ENCODE measurements around the gene TMX4. TPM values are rescaled to one million over a fixed set of nuclear protein-coding genes. Genes with fewer than 3 reads are reported as not detected.

TMX4 gene
- total and polyA plus RNA-seq, 4 experiments from 2014 or later: 62.5 to 74.6 (median 72.1) TPM

DNA sequence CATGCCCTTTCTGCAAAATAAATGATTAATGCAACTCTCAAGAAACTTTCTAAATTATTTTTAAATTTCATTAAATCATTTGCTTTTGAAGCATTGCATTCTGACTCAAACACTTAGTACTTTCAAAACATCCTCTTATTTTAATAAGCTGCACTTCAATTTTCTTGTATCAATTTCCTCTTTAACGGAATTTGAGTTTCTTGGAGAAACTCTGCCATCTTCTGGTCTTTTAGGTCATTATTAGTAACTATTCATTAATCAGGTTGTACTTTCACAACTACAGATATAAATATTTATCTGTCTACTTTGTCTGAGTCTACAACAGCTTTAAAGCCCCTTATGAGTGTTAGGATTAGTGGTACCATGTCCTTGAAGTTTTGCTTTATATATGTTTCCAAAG is 30.2 kb downstream of the TMX4 start:
- Mint-ChIP-seq H3K36me3 (peaks cover 40 to 65% of the 10 kb centered on the region in 2 donors), H3K4me3 (no peak overlapping the region), H3K27ac (no peak overlapping the region), H3K9me3 (peaks cover 0 to 6% (median 2%) of the 10 kb centered on the region in 8 donors), H3K4me1 (peaks cover 0 to 5% (median 2%) of the 10 kb centered on the region in 4 donors), H3K27me3 (no peaks in the 10 kb centered on the region)
- H3K27ac ChIP-seq (ENCODE audit: low read depth, low read length): no peak overlapping the region
- no peak for DNase-seq
- H3K4me3 ChIP-seq (ENCODE audit: low read length in 2 of 2): no peak overlapping the region
- ChIA-PET CTCF (ENCODE audit: partially characterized antibody) (interaction anchor here (0.7 to 1.6 kb wide), 3 partner anchors 25 to 97 kb away, joined by 3 to 6 read pairs (median 4); no protein-coding TSS in a partner anchor), POLR2A (ENCODE audit: partially characterized antibody) (interaction anchor here (0.9 kb wide), 1 partner anchor 30 kb away, joined by 3 read pairs; the partner anchor contains the start of gene TMX4)
- intact Hi-C loops (cut with micrococcal nuclease): no loop called here
- H3K27me3 ChIP-seq (ENCODE audit: insufficient read depth, low read length): no peaks in the 10 kb centered on the region
- no peaks in the 10 kb centered on the region for H3K4me1 ChIP-seq (ENCODE audit: insufficient read depth, low read length)
- H3K9me3 ChIP-seq (ENCODE audit: control insufficient read depth in 1 of 2, low read length in 2 of 2): no peaks in the 10 kb centered on the region
- H3K36me3 ChIP-seq (ENCODE audit: insufficient read depth, low read length): peaks cover 4% of the 10 kb centered on the region

DNA sequence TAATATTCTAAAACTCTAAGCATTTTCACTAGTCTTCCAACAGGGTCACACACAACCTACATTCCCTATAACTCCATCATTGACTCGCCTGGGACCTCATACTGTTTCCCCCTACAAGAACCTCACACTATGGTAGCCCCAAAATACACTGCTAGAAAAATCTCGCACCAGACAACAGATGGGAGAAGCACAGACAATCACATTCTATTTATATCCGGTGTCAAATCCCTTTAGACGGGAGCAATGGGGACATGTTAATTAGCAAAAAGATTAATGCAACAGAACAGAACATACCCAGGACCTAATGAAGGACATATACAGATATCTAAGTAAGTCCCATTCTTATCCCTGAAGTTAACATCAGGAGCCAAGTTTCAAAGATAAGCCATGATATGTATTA is 33.6 kb downstream of the TMX4 start:
- no peak overlapping the region for H3K4me3 ChIP-seq (ENCODE audit: low read length in 2 of 2)
- no peak for DNase-seq
- H3K27me3 ChIP-seq (ENCODE audit: insufficient read depth, low read length): no peaks in the 10 kb centered on the region
- ChIA-PET POLR2A (ENCODE audit: partially characterized antibody) (no interaction called here), CTCF (ENCODE audit: partially characterized antibody) (no interaction called here)
- H3K4me1 ChIP-seq (ENCODE audit: insufficient read depth, low read length): no peaks in the 10 kb centered on the region
- Mint-ChIP-seq H3K27ac (peak overlapping the region in 1 of 7 donors; percentile 6), H3K36me3 (peaks cover 42 to 75% of the 10 kb centered on the region in 2 donors), H3K27me3 (no peaks in the 10 kb centered on the region), H3K4me3 (no peak overlapping the region), H3K9me3 (no peaks in the 10 kb centered on the region), H3K4me1 (peaks cover 8 to 16% (median 10%) of the 10 kb centered on the region in 4 donors)
- H3K36me3 ChIP-seq (ENCODE audit: insufficient read depth, low read length): peaks cover 29% of the 10 kb centered on the region
- intact Hi-C loops (cut with micrococcal nuclease): no loop called here
- H3K9me3 ChIP-seq (ENCODE audit: control insufficient read depth in 1 of 2, low read length in 2 of 2): no peaks in the 10 kb centered on the region
- H3K27ac ChIP-seq (ENCODE audit: low read depth, low read length): no peak overlapping the region

DNA sequence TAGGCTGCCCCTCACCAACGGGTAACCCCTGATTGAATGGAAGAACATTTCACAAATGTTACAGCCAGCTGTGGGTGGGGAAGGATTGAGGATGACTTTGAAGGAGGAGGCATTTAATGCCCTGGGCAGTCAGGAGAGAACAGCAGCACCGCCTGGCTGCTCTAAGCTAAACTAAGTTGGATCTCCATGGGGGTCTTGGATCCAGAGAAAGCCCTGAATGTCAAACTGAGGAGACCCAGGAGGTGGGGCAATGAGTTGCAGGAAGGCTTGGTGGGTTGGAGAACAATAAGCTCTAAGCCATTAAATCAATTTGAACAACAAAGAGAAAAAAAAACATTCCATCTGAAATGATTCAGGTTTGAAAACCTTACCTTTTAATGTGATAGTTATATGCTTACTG is 35.4 kb downstream of the TMX4 start:
- no peaks in the 10 kb centered on the region for H3K4me1 ChIP-seq (ENCODE audit: insufficient read depth, low read length)
- intact Hi-C loops (cut with micrococcal nuclease): no loop called here
- H3K9me3 Mint-ChIP-seq: no peaks in the 10 kb centered on the region
- H3K4me3 ChIP-seq (ENCODE audit: low read length in 2 of 2): no peak overlapping the region
- H3K27ac Mint-ChIP-seq: peak overlapping the region in 3 of 7 donors; percentile 43 to 68 (median 57)
- peaks cover 49 to 68% of the 10 kb centered on the region in 2 donors for H3K36me3 Mint-ChIP-seq
- DNase-seq: no peak
- no peak overlapping the region for H3K27ac ChIP-seq (ENCODE audit: low read depth, low read length)
- no peaks in the 10 kb centered on the region for H3K27me3 Mint-ChIP-seq
- CTCF ChIA-PET (ENCODE audit: partially characterized antibody): interaction anchor here (1.0 to 1.4 kb wide), 3 partner anchors 12 to 766 kb away, joined by 3 read pairs; no protein-coding TSS in a partner anchor
- peaks cover 12 to 23% (median 17%) of the 10 kb centered on the region in 4 donors for H3K4me1 Mint-ChIP-seq
- H3K27me3 ChIP-seq (ENCODE audit: insufficient read depth, low read length): no peaks in the 10 kb centered on the region
- no peak overlapping the region for H3K4me3 Mint-ChIP-seq
- H3K36me3 ChIP-seq (ENCODE audit: insufficient read depth, low read length): peaks cover 29% of the 10 kb centered on the region
- POLR2A ChIA-PET (ENCODE audit: partially characterized antibody): interaction anchor here (2.3 kb wide), 1 partner anchor 9 kb away, joined by 6 read pairs; no protein-coding TSS in a partner anchor
- no peaks in the 10 kb centered on the region for H3K9me3 ChIP-seq (ENCODE audit: control insufficient read depth in 1 of 2, low read length in 2 of 2)

DNA sequence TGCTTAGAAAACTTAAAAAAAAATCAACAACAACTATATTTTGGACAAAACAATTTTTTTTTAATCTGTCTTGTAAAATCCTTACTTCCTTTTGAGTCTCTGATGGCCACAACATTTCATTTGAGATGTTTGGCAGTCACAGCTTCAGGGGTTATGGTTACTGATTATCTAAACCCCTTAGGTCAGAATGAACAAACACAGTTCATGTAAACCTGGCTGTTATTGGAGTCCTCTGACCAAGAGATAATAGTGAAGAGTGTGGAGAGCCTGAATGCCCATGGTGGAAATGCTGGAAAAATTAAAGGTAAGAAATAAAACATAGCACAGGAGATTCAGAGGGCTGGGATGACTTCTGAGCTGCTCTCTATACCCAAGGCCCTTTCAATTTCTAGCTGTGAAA is 38.2 kb downstream of the TMX4 start:
- no peaks in the 10 kb centered on the region for H3K9me3 Mint-ChIP-seq
- no peak for DNase-seq
- peak overlapping the region in 3 of 7 donors; percentile 4 to 34 (median 19) for H3K27ac Mint-ChIP-seq
- POLR2A ChIA-PET (ENCODE audit: partially characterized antibody): no interaction called here
- Histone ChIP-seq H3K36me3 (ENCODE audit: insufficient read depth, low read length) (peaks cover 29% of the 10 kb centered on the region), H3K4me1 (ENCODE audit: insufficient read depth, low read length) (no peaks in the 10 kb centered on the region), H3K4me3 (ENCODE audit: low read length in 2 of 2) (no peak overlapping the region), H3K27me3 (ENCODE audit: insufficient read depth, low read length) (no peaks in the 10 kb centered on the region), H3K27ac (ENCODE audit: low read depth, low read length) (no peak overlapping the region), H3K9me3 (ENCODE audit: control insufficient read depth in 1 of 2, low read length in 2 of 2) (no peaks in the 10 kb centered on the region)
- H3K4me1 Mint-ChIP-seq: peaks cover 12 to 23% (median 17%) of the 10 kb centered on the region in 4 donors
- H3K36me3 Mint-ChIP-seq: peaks cover 48 to 60% of the 10 kb centered on the region in 2 donors
- no peak overlapping the region for H3K4me3 Mint-ChIP-seq
- H3K27me3 Mint-ChIP-seq: no peaks in the 10 kb centered on the region
- CTCF ChIA-PET (ENCODE audit: partially characterized antibody): interaction anchor here (2.3 kb wide), 1 partner anchor 740 kb away, joined by 11 read pairs; no protein-coding TSS in a partner anchor
- intact Hi-C loops (cut with micrococcal nuclease): loop anchor here (2.0 kb wide), 1 partner anchor 739 kb away; no protein-coding TSS in a partner anchor

DNA sequence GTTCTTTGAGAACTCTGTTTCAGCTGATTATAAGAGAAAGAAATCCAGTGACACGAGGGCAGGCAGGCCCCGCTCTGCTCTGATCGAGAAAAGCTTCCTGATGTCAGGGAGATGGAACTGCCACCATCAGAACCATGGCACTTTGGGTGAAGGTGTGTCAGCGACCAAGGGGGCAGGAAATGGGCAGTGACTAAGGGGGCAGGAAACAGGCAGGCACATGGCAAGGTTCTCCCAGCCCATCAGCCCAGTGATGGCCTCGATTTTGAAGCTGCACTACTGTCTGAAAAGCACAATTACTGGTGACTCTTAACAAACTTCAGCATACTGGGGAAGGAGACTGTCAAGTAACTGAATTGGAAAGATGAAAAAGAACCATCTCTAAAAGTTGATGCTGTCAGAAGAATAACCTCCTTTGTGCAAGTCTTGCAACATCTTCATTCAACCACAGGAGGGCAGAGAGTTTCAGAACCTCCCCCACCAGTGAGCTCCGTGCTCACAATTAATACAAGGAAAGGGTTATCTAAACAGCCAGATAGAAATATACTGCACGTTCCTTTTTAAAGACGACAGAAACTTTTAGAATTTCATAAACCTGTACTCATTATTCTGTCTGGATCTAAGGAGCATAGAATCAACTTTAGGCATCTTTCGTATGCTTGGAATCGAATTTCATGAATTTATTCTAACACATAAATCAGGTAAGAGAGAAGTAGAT is 39.1 kb downstream of the TMX4 start:
- peaks cover 43 to 55% of the 10 kb centered on the region in 2 donors for H3K36me3 Mint-ChIP-seq
- Histone ChIP-seq H3K27ac (ENCODE audit: low read depth, low read length) (no peak overlapping the region), H3K9me3 (ENCODE audit: control insufficient read depth in 1 of 2, low read length in 2 of 2) (no peaks in the 10 kb centered on the region), H3K36me3 (ENCODE audit: insufficient read depth, low read length) (peaks cover 29% of the 10 kb centered on the region), H3K4me3 (ENCODE audit: low read length in 2 of 2) (no peak overlapping the region), H3K4me1 (ENCODE audit: insufficient read depth, low read length) (no peaks in the 10 kb centered on the region), H3K27me3 (ENCODE audit: insufficient read depth, low read length) (no peaks in the 10 kb centered on the region)
- H3K4me3 Mint-ChIP-seq: no peak overlapping the region
- ChIA-PET POLR2A (ENCODE audit: partially characterized antibody) (no interaction called here), CTCF (ENCODE audit: partially characterized antibody) (interaction anchor here (0.9 to 1.7 kb wide), 3 partner anchors 36 to 741 kb away, joined by 4 to 5 read pairs (median 5); partner anchors contain the start of gene TMX4)
- no peaks in the 10 kb centered on the region for H3K9me3 Mint-ChIP-seq
- H3K27ac Mint-ChIP-seq: peak overlapping the region in 6 of 7 donors; percentile 0 to 86 (median 43)
- intact Hi-C loops (cut with micrococcal nuclease): loop anchor here (2.0 kb wide), 1 partner anchor 740 kb away; no protein-coding TSS in a partner anchor
- H3K27me3 Mint-ChIP-seq: no peaks in the 10 kb centered on the region
- H3K4me1 Mint-ChIP-seq: peaks cover 12 to 23% (median 16%) of the 10 kb centered on the region in 4 donors
- peak in 3 of 5 donors; percentile 2 to 8 (median 2) for DNase-seq

DNA sequence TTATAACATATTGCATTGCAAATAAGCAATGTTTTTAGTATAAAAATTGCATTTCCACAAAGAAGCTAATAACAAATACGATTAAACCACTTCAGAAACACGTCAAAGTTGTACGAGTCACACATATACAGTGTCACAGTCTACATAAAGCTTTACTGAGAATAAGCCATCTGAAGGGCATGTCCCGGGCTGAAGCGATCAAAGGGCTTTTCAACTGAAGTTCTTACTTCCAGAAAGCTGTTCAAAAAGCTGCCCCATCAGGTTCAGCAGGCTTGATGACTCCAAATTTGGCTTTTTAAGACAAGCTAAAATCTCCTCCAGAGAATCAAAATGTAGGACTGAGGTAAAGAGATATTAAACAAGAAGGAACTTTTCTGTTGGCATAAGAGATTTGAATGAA is 41.9 kb downstream of the TMX4 start:
- Histone ChIP-seq H3K4me1 (ENCODE audit: insufficient read depth, low read length) (no peaks in the 10 kb centered on the region), H3K27me3 (ENCODE audit: insufficient read depth, low read length) (no peaks in the 10 kb centered on the region), H3K9me3 (ENCODE audit: control insufficient read depth in 1 of 2, low read length in 2 of 2) (no peaks in the 10 kb centered on the region), H3K36me3 (ENCODE audit: insufficient read depth, low read length) (peaks cover 14% of the 10 kb centered on the region), H3K27ac (ENCODE audit: low read depth, low read length) (no peak overlapping the region), H3K4me3 (ENCODE audit: low read length in 2 of 2) (no peak overlapping the region)
- intact Hi-C loops (cut with micrococcal nuclease): no loop called here
- H3K27ac Mint-ChIP-seq: no peak overlapping the region
- ChIA-PET POLR2A (ENCODE audit: partially characterized antibody) (no interaction called here), CTCF (ENCODE audit: partially characterized antibody) (no interaction called here)
- no peak overlapping the region for H3K4me3 Mint-ChIP-seq
- DNase-seq: no peak
- no peaks in the 10 kb centered on the region for H3K27me3 Mint-ChIP-seq
- H3K36me3 Mint-ChIP-seq: peaks cover 28 to 31% of the 10 kb centered on the region in 2 donors
- H3K4me1 Mint-ChIP-seq: peaks cover 12 to 23% (median 16%) of the 10 kb centered on the region in 4 donors
- no peaks in the 10 kb centered on the region for H3K9me3 Mint-ChIP-seq

DNA sequence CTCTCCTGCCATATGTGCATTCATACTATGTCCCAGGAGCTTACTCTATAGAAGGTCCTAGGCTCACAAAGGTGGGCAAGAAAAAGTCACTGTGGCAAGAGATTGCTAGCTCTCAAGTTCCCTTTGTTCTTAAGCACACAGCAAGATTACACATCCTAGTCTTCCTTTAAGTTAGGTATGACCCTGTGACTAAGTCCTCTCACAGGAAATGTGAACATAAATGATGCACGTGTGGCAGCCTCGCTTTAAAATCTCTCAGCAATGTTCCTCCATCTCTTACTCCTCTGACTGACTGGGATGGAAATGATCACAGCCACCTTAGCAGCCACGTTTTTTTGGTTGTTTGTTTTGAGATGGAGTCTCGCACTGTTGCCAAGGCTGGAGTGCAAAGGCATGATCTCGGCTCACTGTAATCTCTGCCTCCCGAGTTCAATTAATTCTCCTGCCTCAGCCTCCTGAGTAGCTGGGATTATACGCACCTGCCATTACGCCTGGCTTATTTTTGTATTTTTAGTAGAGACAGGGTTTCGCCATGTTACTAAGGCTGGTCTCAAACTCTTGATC is 43.6 kb downstream of the TMX4 start:
- Mint-ChIP-seq H3K4me1 (peaks cover 6 to 9% (median 7%) of the 10 kb centered on the region in 4 donors), H3K27ac (no peak overlapping the region), H3K4me3 (no peak overlapping the region), H3K27me3 (no peaks in the 10 kb centered on the region), H3K9me3 (no peaks in the 10 kb centered on the region), H3K36me3 (peaks cover 14% of the 10 kb centered on the region in 2 donors)
- Histone ChIP-seq H3K9me3 (ENCODE audit: control insufficient read depth in 1 of 2, low read length in 2 of 2) (no peaks in the 10 kb centered on the region), H3K4me3 (ENCODE audit: low read length in 2 of 2) (no peak overlapping the region), H3K27me3 (ENCODE audit: insufficient read depth, low read length) (no peaks in the 10 kb centered on the region), H3K27ac (ENCODE audit: low read depth, low read length) (no peak overlapping the region), H3K4me1 (ENCODE audit: insufficient read depth, low read length) (no peaks in the 10 kb centered on the region), H3K36me3 (ENCODE audit: insufficient read depth, low read length) (no peaks in the 10 kb centered on the region)
- no peak for DNase-seq
- intact Hi-C loops (cut with micrococcal nuclease): no loop called here
- ChIA-PET CTCF (ENCODE audit: partially characterized antibody) (no interaction called here), POLR2A (ENCODE audit: partially characterized antibody) (interaction anchor here (1.1 to 1.9 kb wide), 2 partner anchors 8 to 44 kb away, joined by 3 to 6 read pairs; partner anchors contain the start of gene TMX4)

Data from CD4-positive, alpha-beta memory T cell (primary cell).